ENCODE results near the gene NT5M. TPM values are rescaled to one million over a fixed set of nuclear protein-coding genes. Genes with fewer than 3 reads are reported as not detected.

NT5M gene
- total and polyA plus RNA-seq, 9 of the 15 experiments (the other 6 are each of a cell fraction or from before 2014, with no cell fraction given): 0.24 to 10.1 (median 3.4) TPM

DNA sequence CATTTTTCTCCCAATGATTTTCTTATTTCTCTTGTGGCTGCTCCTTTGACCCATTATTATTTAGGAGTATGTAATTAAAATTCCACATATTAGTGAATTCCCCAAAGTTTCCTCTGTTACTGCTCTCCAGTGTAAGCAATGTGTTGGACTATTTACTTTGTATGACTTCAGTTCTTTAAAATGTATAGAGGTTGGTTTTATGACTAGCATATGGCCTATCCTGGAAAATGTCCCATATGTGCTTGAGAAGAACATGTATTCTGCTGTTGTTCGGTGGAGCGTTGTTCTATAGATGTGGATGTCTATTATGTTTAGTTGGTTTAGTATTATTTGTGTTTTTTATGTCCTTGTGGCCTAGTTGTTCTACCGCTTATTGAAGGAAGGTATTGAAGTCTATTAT, 6.0 kb upstream of the NT5M start:
- BruUV-seq (replicated peaks): no TSS peak
- intact Hi-C loops (cut with micrococcal nuclease): no loop called here
- in situ Hi-C loops (cut with MboI): no loop called here
- Histone ChIP-seq H3K27ac (ENCODE audit: extremely low read depth, low read depth, low read length) (no peak overlapping the region), H3K36me3 (ENCODE audit: control insufficient read depth, insufficient read depth, low read length) (no peaks in the 10 kb centered on the region), H3K4me3 (no peak overlapping the region), H3K79me2 (ENCODE audit: control insufficient read depth, insufficient read depth, low read length) (peaks cover 2% of the 10 kb centered on the region; the same call in 2 of the 3 replicates), H3K9ac (ENCODE audit: insufficient read depth in 1 of 2, low read depth in 2 of 2, low read length in 2 of 2) (no peak overlapping the region), H3K4me1 (replicated peaks in 1 of 2; ENCODE audit: control insufficient read depth in 2 of 2, insufficient read depth in 2 of 2, low read length in 2 of 2) (peaks cover 0 to 12% of the 10 kb centered on the region in 2 experiments; a peak in 1 of 5 replicates), H4K20me1 (replicated peaks; ENCODE audit: control insufficient read depth, insufficient read depth, low read length) (no peaks in the 10 kb centered on the region), H3K9me3 (replicated peaks; ENCODE audit: control insufficient read depth, insufficient read depth, low read depth, low read length) (no peaks in the 10 kb centered on the region), H2AFZ (ENCODE audit: low read depth, low read length) (no peak overlapping the region), H3K4me2 (ENCODE audit: insufficient read depth, low read length) (no peak overlapping the region), H3K9me1 (ENCODE audit: control insufficient read depth, insufficient read depth, low read length) (no peaks in the 10 kb centered on the region), H3K27me3 (ENCODE audit: control insufficient read depth in 2 of 2, insufficient read depth in 2 of 2, low read length in 2 of 2) (no peaks in the 10 kb centered on the region)
- CTCF ChIA-PET (ENCODE audit: low intra/inter-chr PET ratio): no interaction called here
- DNase-seq (ENCODE audit: extremely low read depth in 1 of 4, low spot score in 3 of 4) (no peak), ATAC-seq (no peak), FAIRE-seq (no peak)
- WGBS (ENCODE audit: insufficient coverage, low coverage, missing lambda C conversion rate): 100% methylated on average over 3 of the region's 3 CpGs
- TF ChIP-seq L3MBTL2 (IDR thresholded peaks at IDR 0.05): no peak
- TF ChIP-seq, protein P1, sequence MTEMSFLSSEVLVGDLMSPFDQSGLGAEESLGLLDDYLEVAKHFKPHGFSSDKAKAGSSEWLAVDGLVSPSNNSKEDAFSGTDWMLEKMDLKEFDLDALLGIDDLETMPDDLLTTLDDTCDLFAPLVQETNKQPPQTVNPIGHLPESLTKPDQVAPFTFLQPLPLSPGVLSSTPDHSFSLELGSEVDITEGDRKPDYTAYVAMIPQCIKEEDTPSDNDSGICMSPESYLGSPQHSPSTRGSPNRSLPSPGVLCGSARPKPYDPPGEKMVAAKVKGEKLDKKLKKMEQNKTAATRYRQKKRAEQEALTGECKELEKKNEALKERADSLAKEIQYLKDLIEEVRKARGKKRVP (CRISPR knock-in tag; IDR thresholded peaks at IDR 0.05): no peak
- POLR2A ChIA-PET: no interaction called here

DNA sequence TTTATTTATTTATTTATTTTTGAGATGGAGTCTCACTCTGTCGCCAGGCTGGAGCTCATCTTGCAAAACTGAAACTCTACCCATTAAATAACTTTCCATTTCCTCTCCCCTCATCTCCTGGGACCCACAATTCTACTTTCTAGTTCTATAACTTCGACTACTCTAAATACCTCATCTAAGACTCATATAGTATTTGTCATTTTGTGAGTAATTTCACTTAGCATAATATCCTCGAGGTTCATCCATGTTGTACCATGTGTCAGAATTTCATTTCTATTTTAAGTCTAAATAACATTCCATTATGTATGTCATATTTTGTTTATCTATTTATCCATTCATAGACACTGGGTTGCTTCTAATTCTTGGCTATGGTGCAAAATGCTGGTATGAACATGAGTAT, 5.1 kb upstream of the NT5M start:
- Histone ChIP-seq H3K9me1 (ENCODE audit: control insufficient read depth, insufficient read depth, low read length) (no peaks in the 10 kb centered on the region), H3K9me3 (replicated peaks; ENCODE audit: control insufficient read depth, insufficient read depth, low read depth, low read length) (no peaks in the 10 kb centered on the region), H3K27me3 (ENCODE audit: control insufficient read depth in 2 of 2, insufficient read depth in 2 of 2, low read length in 2 of 2) (no peaks in the 10 kb centered on the region), H3K9ac (ENCODE audit: insufficient read depth in 1 of 2, low read depth in 2 of 2, low read length in 2 of 2) (no peak overlapping the region), H4K20me1 (replicated peaks; ENCODE audit: control insufficient read depth, insufficient read depth, low read length) (no peaks in the 10 kb centered on the region), H3K79me2 (ENCODE audit: control insufficient read depth, insufficient read depth, low read length) (peaks cover 10% of the 10 kb centered on the region; the same call in 2 of the 3 replicates), H2AFZ (ENCODE audit: low read depth, low read length) (no peak overlapping the region), H3K4me1 (replicated peaks in 1 of 2; ENCODE audit: control insufficient read depth in 2 of 2, insufficient read depth in 2 of 2, low read length in 2 of 2) (peaks cover 0 to 12% of the 10 kb centered on the region in 2 experiments; a peak in 2 of 5 replicates), H3K4me3 (no peak overlapping the region), H3K36me3 (ENCODE audit: control insufficient read depth, insufficient read depth, low read length) (no peaks in the 10 kb centered on the region), H3K27ac (ENCODE audit: extremely low read depth, low read depth, low read length) (no peak overlapping the region), H3K4me2 (ENCODE audit: insufficient read depth, low read length) (no peak overlapping the region)
- no peak for DNase-seq (ENCODE audit: extremely low read depth in 1 of 4, low spot score in 3 of 4)
- no peak for ATAC-seq
- CTCF ChIA-PET (ENCODE audit: low intra/inter-chr PET ratio): no interaction called here
- TF ChIP-seq ARNT (IDR thresholded peaks at IDR 0.05): no peak
- no peak for TF ChIP-seq CREM (IDR thresholded peaks at IDR 0.05; ENCODE audit: low read depth)
- TF ChIP-seq, protein P2, sequence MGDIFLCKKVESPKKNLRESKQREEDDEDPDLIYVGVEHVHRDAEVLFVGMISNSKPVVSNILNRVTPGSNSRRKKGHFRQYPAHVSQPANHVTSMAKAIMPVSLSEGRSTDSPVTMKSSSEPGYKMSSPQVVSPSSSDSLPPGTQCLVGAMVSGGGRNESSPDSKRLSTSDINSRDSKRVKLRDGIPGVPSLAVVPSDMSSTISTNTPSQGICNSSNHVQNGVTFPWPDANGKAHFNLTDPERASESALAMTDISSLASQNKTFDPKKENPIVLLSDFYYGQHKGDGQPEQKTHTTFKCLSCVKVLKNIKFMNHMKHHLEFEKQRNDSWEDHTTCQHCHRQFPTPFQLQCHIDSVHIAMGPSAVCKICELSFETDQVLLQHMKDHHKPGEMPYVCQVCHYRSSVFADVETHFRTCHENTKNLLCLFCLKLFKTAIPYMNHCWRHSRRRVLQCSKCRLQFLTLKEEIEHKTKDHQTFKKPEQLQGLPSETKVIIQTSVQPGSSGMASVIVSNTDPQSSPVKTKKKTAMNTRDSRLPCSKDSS (IDR thresholded peaks at IDR 0.05; ENCODE audit: low read depth, partially characterized antibody): no peak
- TF ChIP-seq, protein P3, sequence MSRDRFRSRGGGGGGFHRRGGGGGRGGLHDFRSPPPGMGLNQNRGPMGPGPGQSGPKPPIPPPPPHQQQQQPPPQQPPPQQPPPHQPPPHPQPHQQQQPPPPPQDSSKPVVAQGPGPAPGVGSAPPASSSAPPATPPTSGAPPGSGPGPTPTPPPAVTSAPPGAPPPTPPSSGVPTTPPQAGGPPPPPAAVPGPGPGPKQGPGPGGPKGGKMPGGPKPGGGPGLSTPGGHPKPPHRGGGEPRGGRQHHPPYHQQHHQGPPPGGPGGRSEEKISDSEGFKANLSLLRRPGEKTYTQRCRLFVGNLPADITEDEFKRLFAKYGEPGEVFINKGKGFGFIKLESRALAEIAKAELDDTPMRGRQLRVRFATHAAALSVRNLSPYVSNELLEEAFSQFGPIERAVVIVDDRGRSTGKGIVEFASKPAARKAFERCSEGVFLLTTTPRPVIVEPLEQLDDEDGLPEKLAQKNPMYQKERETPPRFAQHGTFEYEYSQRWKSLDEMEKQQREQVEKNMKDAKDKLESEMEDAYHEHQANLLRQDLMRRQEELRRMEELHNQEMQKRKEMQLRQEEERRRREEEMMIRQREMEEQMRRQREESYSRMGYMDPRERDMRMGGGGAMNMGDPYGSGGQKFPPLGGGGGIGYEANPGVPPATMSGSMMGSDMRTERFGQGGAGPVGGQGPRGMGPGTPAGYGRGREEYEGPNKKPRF (IDR thresholded peaks at IDR 0.05; ENCODE audit: low read depth, low read length): no peak
- no TSS peak for BruUV-seq (replicated peaks)
- intact Hi-C loops (cut with micrococcal nuclease): no loop called here
- in situ Hi-C loops (cut with MboI): no loop called here
- no peak for FAIRE-seq
- 23% methylated on average over 3 of the region's 3 CpGs for WGBS (ENCODE audit: insufficient coverage, low coverage, missing lambda C conversion rate)
- POLR2A ChIA-PET: no interaction called here

All from K562 (cell line).